ENCODE results near the gene ALKBH2.

ALKBH2 gene

GRCh38 chr12:109121346-109121880, 28.1 kb upstream of the ALKBH2 start:
- no peak overlapping the region for H3K27ac ChIP-seq
- peaks cover 35% of the 10 kb centered on the region for H3K79me2 ChIP-seq

GRCh38 chr12:109120557-109120956, 27.3 kb upstream of the ALKBH2 start:
- TF ChIP-seq CTCF (IDR thresholded peaks at IDR 0.05), result no peak
- Histone ChIP-seq H3K4me2 (ENCODE audit: low read length) (no peak overlapping the region), H3K4me3 (ENCODE audit: low read depth, low read length) (no peak overlapping the region), H3K27me3 (ENCODE audit: control insufficient read depth, insufficient read depth, low read length) (no peaks in the 10 kb centered on the region), H3K36me3 (ENCODE audit: control insufficient read depth, insufficient read depth, low read length) (no peaks in the 10 kb centered on the region), H3K27ac (no peak overlapping the region), H3K79me2 (peaks cover 35% of the 10 kb centered on the region), H3K4me1 (peaks cover 35% of the 10 kb centered on the region), H3K9me3 (ENCODE audit: control insufficient read depth, low read length) (no peaks in the 10 kb centered on the region), H3K9ac (no peak overlapping the region), H2AFZ (no peak overlapping the region)

More at GRCh38 chr12:109121346-109121880, 28.1 kb upstream of the ALKBH2 start:
- no peak overlapping the region for H3K9ac ChIP-seq
- no peak overlapping the region for H2AFZ ChIP-seq
- no peaks in the 10 kb centered on the region for H3K9me3 ChIP-seq (ENCODE audit: control insufficient read depth, low read length)
- H3K4me2 ChIP-seq (ENCODE audit: low read length), result no peak overlapping the region
- no peak overlapping the region for H3K4me3 ChIP-seq (ENCODE audit: low read depth, low read length)
- H3K36me3 ChIP-seq (ENCODE audit: control insufficient read depth, insufficient read depth, low read length), result no peaks in the 10 kb centered on the region
- no peaks in the 10 kb centered on the region for H3K27me3 ChIP-seq (ENCODE audit: control insufficient read depth, insufficient read depth, low read length)
- peaks cover 36% of the 10 kb centered on the region for H3K4me1 ChIP-seq
- no peak for TF ChIP-seq CTCF (IDR thresholded peaks at IDR 0.05)

- no peak for TF ChIP-seq CTCF (IDR thresholded peaks at IDR 0.05)
- no peaks in the 10 kb centered on the region for H3K27me3 ChIP-seq (ENCODE audit: control insufficient read depth, insufficient read depth, low read length)
- no peak overlapping the region for H3K9ac ChIP-seq
- H3K9me3 ChIP-seq (ENCODE audit: control insufficient read depth, low read length), result no peaks in the 10 kb centered on the region
- H2AFZ ChIP-seq, result no peak overlapping the region
- H3K4me3 ChIP-seq (ENCODE audit: low read depth, low read length), result no peak overlapping the region
- H3K27ac ChIP-seq, result peak overlapping the region; percentile 92
- peaks cover 35% of the 10 kb centered on the region for H3K79me2 ChIP-seq
- no peak overlapping the region for H3K4me2 ChIP-seq (ENCODE audit: low read length)
- peaks cover 37% of the 10 kb centered on the region for H3K4me1 ChIP-seq
- no peaks in the 10 kb centered on the region for H3K36me3 ChIP-seq (ENCODE audit: control insufficient read depth, insufficient read depth, low read length)
Measured at GRCh38 chr12:109120095-109120494, 26.8 kb upstream of the ALKBH2 start.

GRCh38 chr12:109116611-109116949, 23.3 kb upstream of the ALKBH2 start:
- Histone ChIP-seq H3K4me3 (ENCODE audit: low read depth, low read length) (peak overlapping the region; percentile 41), H3K36me3 (ENCODE audit: control insufficient read depth, insufficient read depth, low read length) (no peaks in the 10 kb centered on the region), H3K27ac (peak overlapping the region; percentile 92), H3K4me2 (ENCODE audit: low read length) (peak overlapping the region; percentile 70), H3K4me1 (peaks cover 64% of the 10 kb centered on the region), H3K79me2 (peaks cover 25% of the 10 kb centered on the region), H2AFZ (peak overlapping the region; percentile 19), H3K9me3 (ENCODE audit: control insufficient read depth, low read length) (no peaks in the 10 kb centered on the region), H3K27me3 (ENCODE audit: control insufficient read depth, insufficient read depth, low read length) (no peaks in the 10 kb centered on the region), H3K9ac (peak overlapping the region; percentile 38)
- no peak for TF ChIP-seq CTCF (IDR thresholded peaks at IDR 0.05)
